ENCODE results near the gene UBASH3A.

GRCh38 chr21:42433946-42434551, 30.3 kb downstream of the UBASH3A start:
- TF ChIP-seq, protein P1, sequence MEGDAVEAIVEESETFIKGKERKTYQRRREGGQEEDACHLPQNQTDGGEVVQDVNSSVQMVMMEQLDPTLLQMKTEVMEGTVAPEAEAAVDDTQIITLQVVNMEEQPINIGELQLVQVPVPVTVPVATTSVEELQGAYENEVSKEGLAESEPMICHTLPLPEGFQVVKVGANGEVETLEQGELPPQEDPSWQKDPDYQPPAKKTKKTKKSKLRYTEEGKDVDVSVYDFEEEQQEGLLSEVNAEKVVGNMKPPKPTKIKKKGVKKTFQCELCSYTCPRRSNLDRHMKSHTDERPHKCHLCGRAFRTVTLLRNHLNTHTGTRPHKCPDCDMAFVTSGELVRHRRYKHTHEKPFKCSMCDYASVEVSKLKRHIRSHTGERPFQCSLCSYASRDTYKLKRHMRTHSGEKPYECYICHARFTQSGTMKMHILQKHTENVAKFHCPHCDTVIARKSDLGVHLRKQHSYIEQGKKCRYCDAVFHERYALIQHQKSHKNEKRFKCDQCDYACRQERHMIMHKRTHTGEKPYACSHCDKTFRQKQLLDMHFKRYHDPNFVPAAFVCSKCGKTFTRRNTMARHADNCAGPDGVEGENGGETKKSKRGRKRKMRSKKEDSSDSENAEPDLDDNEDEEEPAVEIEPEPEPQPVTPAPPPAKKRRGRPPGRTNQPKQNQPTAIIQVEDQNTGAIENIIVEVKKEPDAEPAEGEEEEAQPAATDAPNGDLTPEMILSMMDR (conservative IDR thresholded peaks at IDR 0.05): no peak
- TF ChIP-seq ZFX (IDR thresholded peaks at IDR 0.05): no peak
